Activated T-helper 1 cell treated with anti-CD3 and anti-CD28 coated beads, Interleukin-12 subunit alpha, Interleukin-12 subunit beta, Interleukin-2, Interleukin-4 antibody, amounts not matched to agents 30 ng/mL and 10 ng/mL and 1 ng/mL, durations not matched to agents 14 hours and 24 hours and 36 hours (primary cell): ENCODE data around the gene PRR15. TPM values are rescaled to one million over a fixed set of nuclear protein-coding genes. Genes with fewer than 3 reads are reported as not detected.

ENCODE experiments used
- DNase-seq: peaks from one replicate; pipeline ENCODE4 v3.0.0; 2021; ENCODE audit warnings: low spot score
- H3K27ac Mint-ChIP-seq: one replicate; pipeline ENCODE4 v1.8.0; 2021; ENCODE audit warnings: mild to moderate bottlenecking, mixed read lengths
- H3K27me3 Mint-ChIP-seq: one replicate; pipeline ENCODE4 v1.8.0; 2022; ENCODE audit warnings: mild to moderate bottlenecking, moderate library complexity, mixed read lengths; ENCODE audit not compliant: insufficient read depth
- H3K36me3 Mint-ChIP-seq: one replicate; pipeline ENCODE4 v1.8.0; 2021; ENCODE audit warnings: low read depth, mixed read lengths
- H3K4me1 Mint-ChIP-seq: one replicate; pipeline ENCODE4 v1.8.0; 2021; ENCODE audit warnings: low read depth, mixed read lengths
- H3K4me3 Mint-ChIP-seq: one replicate; pipeline ENCODE4 v1.8.0; 2021; ENCODE audit warnings: mild to moderate bottlenecking, moderate library complexity, mixed read lengths
- H3K9me3 Mint-ChIP-seq: one replicate; pipeline ENCODE4 v1.8.0; 2021; ENCODE audit warnings: mixed read lengths
- intact Hi-C: fragments of 100-400 bp; cut with micrococcal nuclease; formaldehyde crosslinking; loops from one replicate; pipeline ENCODE4 v1.15.1; 2024
- total RNA-seq: library from RNA; stranded (reverse); gene quantifications from 2 replicates; pipeline ENCODE4 v1.2.3, GENCODE V29; 2022

Gene PRR15
- total RNA-seq, 1 donor from 2014 or later, result not detected

GRCh38 chr7:29604702-29605101, 41.1 kb downstream of the PRR15 start:
- H3K27me3 Mint-ChIP-seq, result no peaks in the 10 kb centered on the region
- H3K4me1 Mint-ChIP-seq, result no peaks in the 10 kb centered on the region
- no peak overlapping the region for H3K27ac Mint-ChIP-seq
- no peaks in the 10 kb centered on the region for H3K36me3 Mint-ChIP-seq
- DNase-seq, result no peak
- no peaks in the 10 kb centered on the region for H3K9me3 Mint-ChIP-seq
- no peak overlapping the region for H3K4me3 Mint-ChIP-seq
- intact Hi-C loops, result no loop called here

DNA sequence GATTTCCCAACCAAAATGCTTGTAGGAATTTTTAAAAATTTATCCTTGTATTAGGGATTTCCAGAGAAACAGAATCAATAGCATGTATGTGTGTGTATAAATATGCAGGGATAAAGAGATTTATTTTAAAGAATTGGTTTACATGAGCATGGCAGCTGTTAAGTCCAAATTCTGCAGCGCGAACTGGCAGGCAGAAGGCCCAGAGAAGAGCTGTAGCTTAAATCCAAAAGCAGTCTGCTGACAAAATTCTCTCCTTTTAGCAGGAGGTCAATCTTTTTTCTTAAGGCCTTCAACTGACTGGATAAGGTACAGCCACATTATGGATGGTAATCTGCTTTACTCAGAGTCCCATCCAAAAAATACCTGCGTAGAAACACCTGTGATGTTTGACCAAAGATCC, 42.0 kb downstream of the PRR15 start:
- intact Hi-C loops, result no loop called here
- Mint-ChIP-seq H3K27me3 (no peaks in the 10 kb centered on the region), H3K9me3 (no peaks in the 10 kb centered on the region), H3K4me1 (no peaks in the 10 kb centered on the region), H3K27ac (no peak overlapping the region), H3K36me3 (no peaks in the 10 kb centered on the region), H3K4me3 (no peak overlapping the region)
- no peak for DNase-seq

GRCh38 chr7:29606287-29606721, 42.7 kb downstream of the PRR15 start:
- no peaks in the 10 kb centered on the region for H3K4me1 Mint-ChIP-seq
- intact Hi-C loops, result no loop called here
- no peak for DNase-seq
- no peaks in the 10 kb centered on the region for H3K9me3 Mint-ChIP-seq
- H3K27me3 Mint-ChIP-seq, result no peaks in the 10 kb centered on the region
- H3K4me3 Mint-ChIP-seq, result no peak overlapping the region
- H3K27ac Mint-ChIP-seq, result no peak overlapping the region
- H3K36me3 Mint-ChIP-seq, result no peaks in the 10 kb centered on the region

DNA sequence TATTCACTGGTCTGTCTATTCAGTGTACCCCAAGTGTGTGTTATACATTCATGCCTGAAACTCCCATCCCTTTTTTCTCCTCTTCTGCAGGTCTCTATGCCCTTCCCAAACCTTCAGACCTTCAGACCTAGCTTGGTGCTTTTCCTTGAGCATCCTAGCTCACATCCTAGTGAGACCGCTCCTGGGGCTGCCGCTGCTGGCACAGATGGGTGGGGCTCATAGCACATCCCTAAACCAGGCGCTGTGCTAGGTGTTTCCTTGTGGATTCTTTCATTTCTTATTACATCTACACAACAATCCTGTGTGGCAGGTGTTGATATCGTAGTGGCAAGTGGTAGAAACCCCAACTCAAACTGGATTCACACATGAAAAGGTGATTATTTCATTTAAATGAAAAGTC, 43.2 kb downstream of the PRR15 start:
- Mint-ChIP-seq H3K9me3 (no peaks in the 10 kb centered on the region), H3K27ac (no peak overlapping the region), H3K4me1 (no peaks in the 10 kb centered on the region), H3K27me3 (no peaks in the 10 kb centered on the region), H3K4me3 (no peak overlapping the region), H3K36me3 (no peaks in the 10 kb centered on the region)
- intact Hi-C loops, result no loop called here
- no peak for DNase-seq

GRCh38 chr7:29607259-29607658, 43.6 kb downstream of the PRR15 start:
- Mint-ChIP-seq H3K36me3 (no peaks in the 10 kb centered on the region), H3K4me1 (no peaks in the 10 kb centered on the region), H3K27ac (no peak overlapping the region), H3K9me3 (no peaks in the 10 kb centered on the region), H3K27me3 (no peaks in the 10 kb centered on the region), H3K4me3 (no peak overlapping the region)
- intact Hi-C loops, result no loop called here
- no peak for DNase-seq

- Mint-ChIP-seq H3K4me1 (no peaks in the 10 kb centered on the region), H3K27me3 (peaks cover 2% of the 10 kb centered on the region), H3K9me3 (no peaks in the 10 kb centered on the region), H3K36me3 (no peaks in the 10 kb centered on the region), H3K4me3 (no peak overlapping the region), H3K27ac (no peak overlapping the region)
- intact Hi-C loops, result no loop called here
- no peak for DNase-seq
Observed at GRCh38 chr7:29607889-29608288, 44.3 kb downstream of the PRR15 start.

DNA sequence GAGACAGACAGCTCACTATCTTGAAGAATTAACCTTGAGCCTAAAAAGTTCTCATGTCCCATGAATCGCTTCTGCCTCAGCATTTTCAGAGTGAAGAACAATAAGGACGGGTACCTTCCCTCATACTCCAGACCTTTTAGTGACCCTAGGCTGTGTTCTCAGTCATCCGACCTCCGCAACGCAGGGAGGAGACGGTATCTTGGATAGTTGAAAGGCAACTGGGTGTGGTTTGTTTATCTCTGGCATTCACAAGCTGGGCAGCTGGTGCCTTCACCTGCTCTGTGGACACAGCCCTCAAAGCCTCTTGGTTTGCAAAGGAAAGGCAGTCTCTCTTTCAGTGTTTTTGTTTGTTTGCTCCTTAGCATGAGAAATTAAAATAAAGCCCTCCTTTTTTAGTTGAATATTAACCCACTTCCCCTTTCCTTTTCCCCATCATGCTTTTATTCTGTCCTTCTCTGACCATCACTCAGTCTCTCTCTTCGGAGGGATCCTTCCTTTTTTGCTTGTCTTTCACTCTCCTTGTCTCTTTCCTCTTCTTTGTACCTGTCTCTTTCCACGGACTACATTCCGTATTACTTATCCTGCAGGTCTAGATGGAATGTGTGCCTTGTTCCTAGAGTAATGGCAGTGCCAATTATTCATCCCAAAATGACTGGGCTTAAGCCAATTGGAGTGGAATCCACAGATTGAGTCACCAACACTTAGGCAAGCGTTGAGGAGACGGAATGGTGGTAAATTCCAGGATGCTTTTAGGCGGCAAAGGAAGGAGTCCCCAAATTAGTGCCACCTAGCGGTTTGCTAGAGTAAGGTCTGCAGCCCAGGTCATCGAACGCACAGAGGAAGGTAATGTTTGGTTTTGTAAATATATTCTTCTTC, 45.8 kb downstream of the PRR15 start:
- Mint-ChIP-seq H3K36me3 (no peaks in the 10 kb centered on the region), H3K4me1 (no peaks in the 10 kb centered on the region), H3K4me3 (no peak overlapping the region), H3K27me3 (peaks cover 2% of the 10 kb centered on the region), H3K9me3 (no peaks in the 10 kb centered on the region), H3K27ac (no peak overlapping the region)
- intact Hi-C loops, result no loop called here
- no peak for DNase-seq

DNA sequence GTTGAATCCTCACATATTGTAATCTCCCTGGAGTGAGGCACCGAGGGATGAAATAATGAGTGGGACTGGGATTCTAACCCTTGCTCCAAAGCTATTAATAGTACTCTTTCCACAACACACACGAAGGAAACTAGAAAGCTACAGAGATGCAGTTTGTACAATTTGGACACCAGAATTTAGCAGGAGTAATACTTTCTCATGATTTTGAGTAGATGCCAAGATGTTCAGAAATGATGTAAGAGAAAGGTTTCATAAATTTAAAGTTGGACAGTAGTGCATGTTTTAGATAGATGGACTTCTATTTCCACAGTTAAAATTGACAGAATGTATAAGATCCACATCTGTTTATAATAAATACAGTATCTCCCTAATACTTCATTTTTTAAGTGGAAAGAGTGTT, 46.5 kb downstream of the PRR15 start:
- H3K4me3 Mint-ChIP-seq, result no peak overlapping the region

GRCh38 chr7:29611941-29612544, 48.4 kb downstream of the PRR15 start:
- Mint-ChIP-seq H3K4me1 (no peaks in the 10 kb centered on the region), H3K9me3 (no peaks in the 10 kb centered on the region), H3K36me3 (no peaks in the 10 kb centered on the region), H3K27ac (no peak overlapping the region), H3K27me3 (peaks cover 5% of the 10 kb centered on the region), H3K4me3 (no peak overlapping the region)
- no peak for DNase-seq
- intact Hi-C loops, result no loop called here

More for the DNA sequence above, 46.5 kb downstream of the PRR15 start:
- Mint-ChIP-seq H3K4me1 (no peaks in the 10 kb centered on the region), H3K27me3 (peaks cover 2% of the 10 kb centered on the region), H3K27ac (no peak overlapping the region), H3K9me3 (no peaks in the 10 kb centered on the region), H3K36me3 (no peaks in the 10 kb centered on the region)
- intact Hi-C loops, result no loop called here
- DNase-seq, result no peak

DNA sequence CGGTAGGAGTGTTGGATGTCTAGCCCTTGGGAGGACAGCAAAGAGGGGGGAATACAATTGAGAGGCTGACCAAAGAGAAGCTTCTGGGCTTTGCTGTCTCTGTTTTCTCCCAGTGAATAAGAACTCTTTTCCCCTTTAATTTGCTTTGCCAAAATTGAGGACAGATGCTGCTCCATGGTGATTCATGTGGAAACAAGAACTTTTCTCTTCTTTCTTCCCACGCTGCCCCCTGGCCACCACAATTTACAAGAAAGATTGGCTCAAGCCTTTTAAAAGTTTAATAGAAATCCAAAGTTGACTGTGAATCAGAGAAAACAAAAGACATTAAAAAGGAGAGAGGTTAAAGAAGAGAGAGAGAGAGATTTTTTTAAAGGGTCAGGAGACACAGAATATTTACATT, 49.0 kb downstream of the PRR15 start:
- Mint-ChIP-seq H3K4me3 (no peak overlapping the region), H3K27ac (no peak overlapping the region), H3K27me3 (peaks cover 7% of the 10 kb centered on the region), H3K4me1 (no peaks in the 10 kb centered on the region), H3K9me3 (no peaks in the 10 kb centered on the region), H3K36me3 (no peaks in the 10 kb centered on the region)
- intact Hi-C loops, result no loop called here
- DNase-seq, result no peak

DNA sequence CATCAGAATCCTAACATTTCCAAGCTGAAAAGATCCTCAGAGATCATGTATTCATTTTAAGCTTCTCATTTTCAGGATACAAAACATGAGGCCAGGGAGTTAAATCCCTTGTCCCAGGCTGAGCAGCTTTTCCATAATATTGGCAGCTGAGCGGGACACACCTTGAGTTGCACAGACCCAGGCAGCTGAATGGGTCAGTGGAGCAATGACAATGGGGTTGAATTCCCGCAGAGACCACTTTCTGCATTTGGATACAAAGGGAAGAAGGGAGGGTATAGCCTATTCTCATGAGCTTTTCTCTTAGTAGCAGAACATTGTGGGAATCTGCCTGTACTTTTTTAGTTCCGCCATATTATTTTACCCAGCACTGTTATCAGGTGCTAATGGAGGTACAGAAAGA, 49.5 kb downstream of the PRR15 start:
- no peaks in the 10 kb centered on the region for H3K36me3 Mint-ChIP-seq
- intact Hi-C loops, result no loop called here
- peaks cover 7% of the 10 kb centered on the region for H3K27me3 Mint-ChIP-seq

GRCh38 chr7:29614229-29614628, 50.6 kb downstream of the PRR15 start:
- no peak for DNase-seq
- Mint-ChIP-seq H3K4me1 (no peaks in the 10 kb centered on the region), H3K4me3 (no peak overlapping the region), H3K27me3 (peaks cover 7% of the 10 kb centered on the region), H3K27ac (no peak overlapping the region), H3K36me3 (no peaks in the 10 kb centered on the region), H3K9me3 (no peaks in the 10 kb centered on the region)
- intact Hi-C loops, result no loop called here

More for the DNA sequence above, 49.5 kb downstream of the PRR15 start:
- Mint-ChIP-seq H3K4me1 (no peaks in the 10 kb centered on the region), H3K27ac (no peak overlapping the region), H3K9me3 (no peaks in the 10 kb centered on the region), H3K4me3 (no peak overlapping the region)
- no peak for DNase-seq
